ENCODE results near the gene CXCR1. TPM values are rescaled to one million over a fixed set of nuclear protein-coding genes. Genes with fewer than 3 reads are reported as not detected.

CXCR1 gene
- total and polyA plus RNA-seq, 2 donors (not counting 1 experiment from before 2014, with no cell fraction given), result 0.04 TPM; not detected in 1

- 60% methylated on average over 1 of the region's 2 CpGs for WGBS (ENCODE audit: insufficient coverage)
- DNase-seq (no peak), ATAC-seq (ENCODE audit: low read depth) (no peak)
- no peak overlapping the region for H3K4me3 Mint-ChIP-seq
- Histone ChIP-seq H3K36me3 (replicated peaks in 1 of 2; ENCODE audit: control extremely low read depth in 1 of 2, control insufficient read depth in 1 of 2, extremely low read depth in 1 of 2, insufficient read depth in 2 of 2, low read length in 1 of 2) (no peaks in the 10 kb centered on the region), H3K9me3 (ENCODE audit: control extremely low read depth in 1 of 3, control insufficient read depth in 2 of 3, insufficient read depth in 1 of 3, low read length in 2 of 3) (no peaks in the 10 kb centered on the region), H4K20me1 (ENCODE audit: control insufficient read depth, insufficient read depth, low read length, poor library complexity, severe bottlenecking) (no peaks in the 10 kb centered on the region), H3K79me2 (ENCODE audit: control insufficient read depth, insufficient read depth, low read length) (no peaks in the 10 kb centered on the region), H3K4me2 (replicated peaks; ENCODE audit: low read depth, low read length, poor library complexity, severe bottlenecking) (no peak overlapping the region), H3K27me3 (replicated peaks in 1 of 4; ENCODE audit: control extremely low read depth in 1 of 4, control insufficient read depth in 3 of 4, insufficient read depth in 4 of 4, low read length in 3 of 4) (peaks cover 0 to 3% (median 0%) of the 10 kb centered on the region in 4 experiments), H2AFZ (ENCODE audit: insufficient read depth, low read depth, low read length, poor library complexity, severe bottlenecking) (no peak overlapping the region), H3K9ac (ENCODE audit: low read length) (no peak overlapping the region), H3K4me1 (ENCODE audit: control insufficient read depth in 2 of 2, insufficient read depth in 2 of 2, low read length in 2 of 2) (peaks cover 3 to 4% of the 10 kb centered on the region in 2 donors), H3K27ac (ENCODE audit: low read length in 2 of 2) (no peak overlapping the region), H3K4me3 (ENCODE audit: control extremely low read depth in 1 of 5, extremely low read depth in 1 of 5, insufficient read depth in 1 of 5, low read depth in 2 of 5, low read length in 4 of 5) (no peak overlapping the region)
- H3K27me3 Mint-ChIP-seq, result peaks cover 47% of the 10 kb centered on the region
- H3K4me1 Mint-ChIP-seq, result peaks cover 3% of the 10 kb centered on the region
- intact Hi-C loops (cut with micrococcal nuclease), result no loop called here
- CTCF ChIA-PET, result no interaction called here
- peaks cover 2% of the 10 kb centered on the region for H3K9me3 Mint-ChIP-seq (ENCODE audit: insufficient read depth)
- POLR2A ChIA-PET, result no interaction called here
- H3K27ac Mint-ChIP-seq, result no peak overlapping the region
- no peak for TF ChIP-seq CTCF (IDR thresholded peaks at IDR 0.05)
- no peak for TF ChIP-seq EZH2 (IDR thresholded peaks at IDR 0.05; ENCODE audit: borderline replicate concordance, insufficient read depth, low read depth, low read length, poor library complexity, severe bottlenecking)
Observed at GRCh38 chr2:218161644-218162043, 5.1 kb downstream of the CXCR1 start.

GRCh38 chr2:218155953-218156479, 10.7 kb downstream of the CXCR1 start:
- Mint-ChIP-seq H3K4me3 (no peak overlapping the region), H3K9me3 (ENCODE audit: insufficient read depth) (peaks cover 2% of the 10 kb centered on the region), H3K4me1 (no peaks in the 10 kb centered on the region), H3K27me3 (peaks cover 45% of the 10 kb centered on the region), H3K27ac (no peak overlapping the region)
- H3K27me3 ChIP-seq (replicated peaks in 1 of 4; ENCODE audit: control extremely low read depth in 1 of 4, control insufficient read depth in 3 of 4, insufficient read depth in 4 of 4, low read length in 3 of 4), result peaks cover 0 to 3% (median 0%) of the 10 kb centered on the region in 4 experiments
- CTCF ChIA-PET, result interaction anchor here (0.6 kb wide), 1 partner anchor 87 kb away, joined by 3 read pairs; the partner anchor contains the start of gene RUFY4
- no peak for TF ChIP-seq EZH2 (IDR thresholded peaks at IDR 0.05; ENCODE audit: borderline replicate concordance, insufficient read depth, low read depth, low read length, poor library complexity, severe bottlenecking)
- TF ChIP-seq CTCF (IDR thresholded peaks at IDR 0.05), result no peak
- no peaks in the 10 kb centered on the region for H3K4me1 ChIP-seq (ENCODE audit: control insufficient read depth in 2 of 2, insufficient read depth in 2 of 2, low read length in 2 of 2)
- H4K20me1 ChIP-seq (ENCODE audit: control insufficient read depth, insufficient read depth, low read length, poor library complexity, severe bottlenecking), result no peaks in the 10 kb centered on the region
- intact Hi-C loops (cut with micrococcal nuclease), result no loop called here
- no peak overlapping the region for H3K9ac ChIP-seq (ENCODE audit: low read length)
- no peak overlapping the region for H3K4me2 ChIP-seq (replicated peaks; ENCODE audit: low read depth, low read length, poor library complexity, severe bottlenecking)
- H3K4me3 ChIP-seq (ENCODE audit: control extremely low read depth in 1 of 5, extremely low read depth in 1 of 5, insufficient read depth in 1 of 5, low read depth in 2 of 5, low read length in 4 of 5), result no peak overlapping the region
- POLR2A ChIA-PET, result no interaction called here
- H3K27ac ChIP-seq (ENCODE audit: low read length in 2 of 2), result no peak overlapping the region
- no peaks in the 10 kb centered on the region for H3K79me2 ChIP-seq (ENCODE audit: control insufficient read depth, insufficient read depth, low read length)
- no peaks in the 10 kb centered on the region for H3K36me3 ChIP-seq (replicated peaks in 1 of 2; ENCODE audit: control extremely low read depth in 1 of 2, control insufficient read depth in 1 of 2, extremely low read depth in 1 of 2, insufficient read depth in 2 of 2, low read length in 1 of 2)
- DNase-seq (no peak), ATAC-seq (ENCODE audit: low read depth) (no peak)
- WGBS (ENCODE audit: insufficient coverage), result 95% methylated on average over 2 of the region's 7 CpGs
- no peak overlapping the region for H2AFZ ChIP-seq (ENCODE audit: insufficient read depth, low read depth, low read length, poor library complexity, severe bottlenecking)
- no peaks in the 10 kb centered on the region for H3K9me3 ChIP-seq (ENCODE audit: control extremely low read depth in 1 of 3, control insufficient read depth in 2 of 3, insufficient read depth in 1 of 3, low read length in 2 of 3)
